Stomach (tissue), 4 donors: ENCODE results near the gene TMEM72.

Experiments used
- EP300 ChIP-seq: sonication (generic); formaldehyde crosslinking; IDR thresholded peaks from one replicate; pipeline ENCODE4 v1.6.1; 2017; ENCODE audit warnings: antibody characterized with exemption
- POLR2A ChIP-seq, 4 donors: fragments of 450-650 bp; IDR thresholded peaks; one replicate each; pipeline ENCODE4 v1.6.1; 2016; ENCODE audit warnings: antibody characterized with exemption in 4 of 4, control low read depth in 2 of 4, mild to moderate bottlenecking in 1 of 4, moderate library complexity in 1 of 4
- POLR2AphosphoS5 ChIP-seq, 3 donors: sonication (generic); formaldehyde crosslinking; IDR thresholded peaks; one replicate each; pipeline ENCODE4 v1.6.1; 2016; ENCODE audit warnings: antibody characterized with exemption in 3 of 3
- TF ChIP-seq, protein P1 (sequence below), 7 experiments: fragments of 450-650 bp in 4 of 7; fragments of 200-600 bp in 3 of 7; sonication (generic) in 3 of 7; IDR thresholded peaks; one replicate each; pipeline ENCODE4 v1.5.1; 2016 to 2019; ENCODE audit warnings: antibody characterized with exemption in 7 of 7, control low read depth in 2 of 7, mild to moderate bottlenecking in 1 of 7

DNA sequence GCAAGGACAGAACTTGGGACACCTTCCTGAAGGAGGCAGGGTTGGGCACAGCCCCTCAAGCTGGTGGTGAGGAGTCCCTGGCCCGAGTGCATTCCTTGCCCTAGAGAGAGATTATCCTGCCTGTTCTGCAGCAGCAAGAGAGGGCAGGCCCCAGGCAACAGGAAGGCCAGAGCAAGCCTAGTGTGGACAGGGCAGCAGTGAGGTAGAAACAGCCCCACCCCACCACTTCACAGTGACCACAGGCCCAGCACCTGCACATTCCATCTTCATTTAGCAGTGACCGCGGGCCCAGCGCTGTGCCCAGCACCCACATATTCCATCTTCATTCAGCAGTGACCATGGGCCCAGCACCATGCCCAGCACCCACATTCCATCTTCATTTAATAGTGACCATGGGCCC, 16.4 kb upstream of the TMEM72 start:
- TF ChIP-seq POLR2A (IDR thresholded peaks at IDR 0.05) (no peak), EP300 (no peak), POLR2AphosphoS5 (IDR thresholded peaks at IDR 0.05) (no peak)
- TF ChIP-seq, protein P1, sequence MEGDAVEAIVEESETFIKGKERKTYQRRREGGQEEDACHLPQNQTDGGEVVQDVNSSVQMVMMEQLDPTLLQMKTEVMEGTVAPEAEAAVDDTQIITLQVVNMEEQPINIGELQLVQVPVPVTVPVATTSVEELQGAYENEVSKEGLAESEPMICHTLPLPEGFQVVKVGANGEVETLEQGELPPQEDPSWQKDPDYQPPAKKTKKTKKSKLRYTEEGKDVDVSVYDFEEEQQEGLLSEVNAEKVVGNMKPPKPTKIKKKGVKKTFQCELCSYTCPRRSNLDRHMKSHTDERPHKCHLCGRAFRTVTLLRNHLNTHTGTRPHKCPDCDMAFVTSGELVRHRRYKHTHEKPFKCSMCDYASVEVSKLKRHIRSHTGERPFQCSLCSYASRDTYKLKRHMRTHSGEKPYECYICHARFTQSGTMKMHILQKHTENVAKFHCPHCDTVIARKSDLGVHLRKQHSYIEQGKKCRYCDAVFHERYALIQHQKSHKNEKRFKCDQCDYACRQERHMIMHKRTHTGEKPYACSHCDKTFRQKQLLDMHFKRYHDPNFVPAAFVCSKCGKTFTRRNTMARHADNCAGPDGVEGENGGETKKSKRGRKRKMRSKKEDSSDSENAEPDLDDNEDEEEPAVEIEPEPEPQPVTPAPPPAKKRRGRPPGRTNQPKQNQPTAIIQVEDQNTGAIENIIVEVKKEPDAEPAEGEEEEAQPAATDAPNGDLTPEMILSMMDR (IDR thresholded peaks at IDR 0.05) = no peak
